Neural progenitor cell (in vitro differentiated cells): ENCODE data around the gene GART. TPM values are rescaled to one million over a fixed set of nuclear protein-coding genes. Genes with fewer than 3 reads are reported as not detected.

Source experiments
- DNase-seq: peaks from one replicate; pipeline ENCODE4 v3.0.0-alpha.2; 2016; ENCODE audit warnings: low spot score
- H2AFZ ChIP-seq: fragments of 200-600 bp; sonication (generic); replicated peaks from 2 replicates; pipeline ENCODE4 v1.6.1; 2016; ENCODE audit warnings: antibody characterized with exemption
- H3F3A ChIP-seq: fragments of 200-600 bp; sonication (generic); 2 replicates; pipeline ENCODE4 v1.6.1; 2016; ENCODE audit warnings: antibody characterized with exemption, low read depth
- H3K27ac ChIP-seq: fragments of 200-600 bp; sonication (generic); 2 replicates; pipeline ENCODE4 v1.5.1; 2016; ENCODE audit warnings: mild to moderate bottlenecking
- H3K27me3 ChIP-seq: fragments of 200-600 bp; sonication (generic); 2 replicates; pipeline ENCODE4 v1.6.1; 2016; ENCODE audit warnings: mild to moderate bottlenecking, moderate library complexity
- H3K36me3 ChIP-seq: fragments of 200-600 bp; sonication (generic); 2 replicates; pipeline ENCODE4 v1.5.1; 2016
- H3K4me1 ChIP-seq: fragments of 200-600 bp; sonication (generic); 2 replicates; pipeline ENCODE4 v1.6.1; 2016; ENCODE audit warnings: mixed run types
- H3K4me2 ChIP-seq: fragments of 200-600 bp; sonication (generic); 2 replicates; pipeline ENCODE4 v1.6.1; 2016
- H3K4me3 ChIP-seq: fragments of 200-600 bp; sonication (generic); 2 replicates; pipeline ENCODE4 v1.5.1; 2016
- H3K79me2 ChIP-seq: fragments of 200-600 bp; sonication (generic); 2 replicates; pipeline ENCODE4 v1.6.1; 2016; ENCODE audit warnings: low read depth
- H3K9ac ChIP-seq: fragments of 200-600 bp; sonication (generic); 2 replicates; pipeline ENCODE4 v1.6.1; 2016
- H3K9me3 ChIP-seq: fragments of 200-600 bp; sonication (generic); 2 replicates; pipeline ENCODE4 v1.5.1; 2016; ENCODE audit warnings: low read depth
- H4K20me1 ChIP-seq: fragments of 200-600 bp; sonication (generic); 2 replicates; pipeline ENCODE4 v1.6.1; 2016; ENCODE audit warnings: low read depth
- H3K27ac Mint-ChIP-seq: 3 replicates; pipeline ENCODE4 v1.8.0; 2021; ENCODE audit warnings: mixed read lengths
- H3K27me3 Mint-ChIP-seq: 2 replicates; pipeline ENCODE4 v1.8.0; 2022; ENCODE audit warnings: low read depth, mild to moderate bottlenecking, inconsistent platforms, moderate library complexity, mixed read lengths; ENCODE audit not compliant: insufficient read depth
- H3K36me3 Mint-ChIP-seq: 3 replicates; pipeline ENCODE4 v1.8.0; 2021; ENCODE audit warnings: mixed read lengths
- H3K4me1 Mint-ChIP-seq: 3 replicates; pipeline ENCODE4 v1.8.0; 2021; ENCODE audit warnings: mixed read lengths
- H3K4me3 Mint-ChIP-seq: 3 replicates; pipeline ENCODE4 v1.8.0; 2021; ENCODE audit warnings: mild to moderate bottlenecking, moderate library complexity, mixed read lengths
- H3K9me3 Mint-ChIP-seq: 3 replicates; pipeline ENCODE4 v1.8.0; 2020; ENCODE audit warnings: mixed read lengths
- CTCF ChIP-seq: fragments of 200-600 bp; sonication (generic); IDR thresholded peaks from 2 replicates; pipeline ENCODE4 v1.5.1; 2017; ENCODE audit warnings: antibody characterized with exemption, mild to moderate bottlenecking
- EZH2 ChIP-seq: fragments of 200-600 bp; sonication (generic); IDR thresholded peaks from 2 replicates; pipeline ENCODE4 v1.6.1; 2017; ENCODE audit warnings: antibody characterized with exemption, mild to moderate bottlenecking, moderate library complexity
- EZH2phosphoT487 ChIP-seq: fragments of 200-600 bp; sonication (generic); IDR thresholded peaks from 2 replicates; pipeline ENCODE4 v1.6.1; 2017; ENCODE audit warnings: antibody characterized with exemption
- total RNA-seq: library from RNA; depleted of rRNA; stranded (reverse); fragments of >200 nt; gene quantifications from 2 replicates; pipeline ENCODE4 v1.2.3, GENCODE V29; 2015; ENCODE audit warnings: low replicate concordance

The GART gene
- total RNA-seq, 1 donor from 2014 or later, result 129 TPM

DNA sequence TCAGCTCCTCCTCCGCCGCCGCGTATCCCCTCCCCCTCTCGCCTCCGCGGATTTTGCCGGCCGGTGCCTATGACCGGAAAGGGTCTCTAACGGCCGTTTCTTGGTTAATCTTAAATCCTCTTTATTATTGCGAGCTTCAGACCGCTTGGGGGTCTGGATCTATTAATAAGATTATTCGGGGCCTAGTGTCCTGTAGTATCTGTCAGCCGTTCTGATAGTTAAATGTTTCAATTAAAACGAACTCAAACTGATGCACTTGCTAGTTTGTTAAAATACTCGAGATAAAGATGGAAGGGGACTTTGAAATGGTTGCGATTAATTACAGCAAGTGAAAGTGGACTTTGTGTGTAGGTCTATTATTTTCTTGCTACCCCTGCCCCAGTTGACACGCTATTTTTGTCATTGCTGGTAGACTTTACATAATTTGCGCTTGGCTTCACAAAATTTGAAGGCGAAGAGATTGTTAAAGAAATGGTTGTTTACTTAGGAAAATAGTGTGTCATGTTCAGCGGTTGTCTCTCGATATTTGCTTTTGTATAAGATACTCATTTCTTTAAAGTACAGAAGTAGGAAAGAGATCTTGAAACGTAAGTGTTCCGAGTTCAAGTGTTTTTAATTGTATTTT, 1.7 kb upstream of the GART start:
- peaks cover 51% of the 10 kb centered on the region for H4K20me1 ChIP-seq
- H3K79me2 ChIP-seq, result peaks cover 91% of the 10 kb centered on the region
- Mint-ChIP-seq H3K27me3 (peaks cover 7% of the 10 kb centered on the region), H3K36me3 (peaks cover 17% of the 10 kb centered on the region), H3K4me3 (peak overlapping the region; percentile 100), H3K27ac (peak overlapping the region; percentile 100), H3K4me1 (peaks cover 32% of the 10 kb centered on the region), H3K9me3 (no peaks in the 10 kb centered on the region)
- H3K27ac ChIP-seq, result peak overlapping the region; percentile 98
- peak overlapping the region; percentile 92 for H3K4me2 ChIP-seq
- TF ChIP-seq EZH2phosphoT487 (no peak), EZH2 (no peak), CTCF (no peak)
- peaks cover 10% of the 10 kb centered on the region for H3K36me3 ChIP-seq
- H3K9ac ChIP-seq, result peak overlapping the region; percentile 95
- DNase-seq, result peak; percentile 87
- H3K27me3 ChIP-seq, result no peaks in the 10 kb centered on the region
- H3F3A ChIP-seq, result peaks cover 40% of the 10 kb centered on the region
- H3K4me1 ChIP-seq, result peaks cover 26% of the 10 kb centered on the region
- peak overlapping the region; percentile 96 for H3K4me3 ChIP-seq
- no peak overlapping the region for H2AFZ ChIP-seq
- no peaks in the 10 kb centered on the region for H3K9me3 ChIP-seq

GRCh38 chr21:33542640-33543504, 955 bp upstream of the GART start, which contains the start of gene SON:
Gene SON (plus strand): TSS chr21:33543038. CDS start chr21:33543093, 55 bp downstream.
- Histone ChIP-seq H3K9me3 (no peaks in the 10 kb centered on the region), H3K27me3 (no peaks in the 10 kb centered on the region), H3K27ac (peak within 1 kb of the TSS; percentile 99), H3K36me3 (peaks cover 2% of the 10 kb centered on the region), H3K9ac (peak within 1 kb of the TSS; percentile 95), H4K20me1 (peaks cover 44% of the 10 kb centered on the region), H3F3A (peaks cover 40% of the 10 kb centered on the region), H2AFZ (peak within 1 kb of the TSS; percentile 87), H3K4me2 (peak within 1 kb of the TSS; percentile 92), H3K4me3 (peak within 1 kb of the TSS; percentile 96), H3K4me1 (peaks cover 26% of the 10 kb centered on the region), H3K79me2 (peaks cover 91% of the 10 kb centered on the region)
- H3K27ac Mint-ChIP-seq, result peak within 1 kb of the TSS; percentile 100
- peak; percentile 99 for DNase-seq
- H3K9me3 Mint-ChIP-seq, result no peaks in the 10 kb centered on the region
- peaks cover 32% of the 10 kb centered on the region for H3K4me1 Mint-ChIP-seq
- H3K27me3 Mint-ChIP-seq, result peaks cover 7% of the 10 kb centered on the region
- H3K36me3 Mint-ChIP-seq, result peaks cover 10% of the 10 kb centered on the region
- peak within 1 kb of the TSS; percentile 100 for H3K4me3 Mint-ChIP-seq
- TF ChIP-seq CTCF, result no peak
- no peak for TF ChIP-seq EZH2
- TF ChIP-seq EZH2phosphoT487, result no peak

DNA sequence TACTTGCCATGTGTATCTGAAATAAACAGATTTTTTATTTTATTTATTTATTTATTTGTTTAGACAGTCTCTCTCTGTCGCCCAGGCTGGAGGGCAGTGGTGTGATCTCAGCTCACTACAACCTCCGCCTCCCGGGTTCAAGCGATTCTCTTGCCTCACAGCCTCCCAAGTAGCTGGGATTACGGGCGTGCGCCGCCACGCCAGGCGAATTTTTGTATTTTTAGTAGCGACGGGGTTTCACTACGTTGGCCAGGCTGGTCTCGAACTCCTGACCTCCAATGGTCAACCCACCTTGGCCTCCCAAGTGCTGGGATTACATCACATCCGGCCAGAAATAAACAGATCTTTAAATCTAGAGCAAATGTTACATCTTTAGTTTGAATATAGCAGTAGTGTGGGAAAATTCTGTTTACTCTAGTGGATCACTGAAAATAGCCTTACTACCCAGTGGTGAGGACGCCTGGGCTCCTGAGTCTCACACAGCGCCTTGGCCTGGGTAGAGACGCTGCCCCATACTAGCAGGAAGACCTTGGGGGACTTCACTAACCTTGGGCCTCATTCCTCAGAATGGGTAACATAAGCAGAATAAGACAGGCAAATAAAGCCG, 709 bp downstream of the GART start:
- peak overlapping the region; percentile 100 for H3K4me3 Mint-ChIP-seq
- H3K4me1 Mint-ChIP-seq, result peaks cover 32% of the 10 kb centered on the region
- peak overlapping the region; percentile 99 for H3K27ac ChIP-seq
- H4K20me1 ChIP-seq, result peaks cover 30% of the 10 kb centered on the region
- H3K9ac ChIP-seq, result peak overlapping the region; percentile 38
- DNase-seq, result peak; percentile 12
- H3K36me3 Mint-ChIP-seq, result peaks cover 22% of the 10 kb centered on the region
- H3K79me2 ChIP-seq, result peaks cover 91% of the 10 kb centered on the region
- no peak for TF ChIP-seq EZH2
- no peak for TF ChIP-seq EZH2phosphoT487
- no peak for TF ChIP-seq CTCF
- H3K4me2 ChIP-seq, result peak overlapping the region; percentile 81
- H3K36me3 ChIP-seq, result peaks cover 4% of the 10 kb centered on the region
- H3K27me3 ChIP-seq, result no peaks in the 10 kb centered on the region
- H3K4me1 ChIP-seq, result peaks cover 26% of the 10 kb centered on the region
- no peaks in the 10 kb centered on the region for H3K9me3 Mint-ChIP-seq
- H3K9me3 ChIP-seq, result no peaks in the 10 kb centered on the region
- peaks cover 35% of the 10 kb centered on the region for H3F3A ChIP-seq
- H3K27ac Mint-ChIP-seq, result peak overlapping the region; percentile 55
- peaks cover 7% of the 10 kb centered on the region for H3K27me3 Mint-ChIP-seq
- peak overlapping the region; percentile 87 for H2AFZ ChIP-seq
- peak overlapping the region; percentile 96 for H3K4me3 ChIP-seq
